CD14-positive monocyte (primary cell): ENCODE data around the gene NTNG2. TPM values are rescaled to one million over a fixed set of nuclear protein-coding genes. Genes with fewer than 3 reads are reported as not detected.

Source experiments
- DNase-seq, 3 donors: peaks; one replicate each; pipeline ENCODE4 v3.0.0-alpha.2; 2011 to 2022
- H2AFZ ChIP-seq: 2 replicates; pipeline ENCODE4 v1.6.0; 2012; ENCODE audit warnings: mild to moderate bottlenecking, low read depth, low read length, inconsistent platforms; ENCODE audit not compliant: insufficient read depth, poor library complexity, severe bottlenecking
- H3K27ac ChIP-seq, 2 donors: 1 replicate in 1 of 2; 2 replicates in 1 of 2; pipeline ENCODE4 v1.5.1; 2012 to 2013; ENCODE audit warnings: low read length in 2 of 2, control low read depth in 1 of 2, inconsistent platforms in 1 of 2, low read depth in 1 of 2, mild to moderate bottlenecking in 1 of 2
- H3K27me3 ChIP-seq, 2 donors: one replicate each; pipeline versions ENCODE4 v1.6.0 to v1.6.1; 2011 to 2013; ENCODE audit warnings: low read length in 2 of 2; ENCODE audit not compliant: control insufficient read depth in 2 of 2, insufficient read depth in 2 of 2
- H3K36me3 ChIP-seq, 2 donors: replicated peaks in 1 of 2; 1 replicate in 1 of 2; 2 replicates in 1 of 2; pipeline versions ENCODE4 v1.5.1 to v1.6.1; 2012 to 2013; ENCODE audit warnings: low read length in 2 of 2, control low read depth in 1 of 2, inconsistent platforms in 1 of 2, mild to moderate bottlenecking in 1 of 2; ENCODE audit not compliant: insufficient read depth in 2 of 2, control insufficient read depth in 1 of 2
- H3K4me1 ChIP-seq, 2 donors: 1 replicate in 1 of 2; 2 replicates in 1 of 2; pipeline versions ENCODE4 v1.5.1 to v1.6.1; 2012 to 2013; ENCODE audit warnings: low read length in 2 of 2, control low read depth in 1 of 2, inconsistent platforms in 1 of 2, mild to moderate bottlenecking in 1 of 2, moderate library complexity in 1 of 2; ENCODE audit not compliant: insufficient read depth in 2 of 2, control insufficient read depth in 1 of 2
- H3K4me2 ChIP-seq: replicated peaks from 2 replicates; pipeline ENCODE3; 2012; ENCODE audit warnings: low read length, moderate library complexity, mild to moderate bottlenecking; ENCODE audit not compliant: poor library complexity, severe bottlenecking; ENCODE audit errors: extremely low read depth
- H3K4me3 ChIP-seq, 3 experiments: fragments of 200-600 bp in 1 of 3; sonication (generic) in 1 of 3; replicated peaks in 1 of 3; 1 replicate in 2 of 3; 2 replicates in 1 of 3; pipeline ENCODE4 v1.5.1; 2011 to 2013; ENCODE audit warnings: low read length in 3 of 3, mild to moderate bottlenecking in 3 of 3, control low read depth in 2 of 3, low read depth in 2 of 3, inconsistent platforms in 1 of 3, moderate library complexity in 1 of 3
- H3K79me2 ChIP-seq: 2 replicates; pipeline ENCODE4 v1.6.0; 2012; ENCODE audit warnings: mild to moderate bottlenecking, control low read depth, inconsistent platforms, low read length, moderate library complexity; ENCODE audit not compliant: insufficient read depth
- H3K9ac ChIP-seq: 2 replicates; pipeline ENCODE4 v1.6.0; 2017; ENCODE audit warnings: low read length, mild to moderate bottlenecking; ENCODE audit not compliant: insufficient read depth, poor library complexity, severe bottlenecking
- H3K9me3 ChIP-seq, 2 donors: replicated peaks in 1 of 2; 1 replicate in 1 of 2; 2 replicates in 1 of 2; pipeline versions ENCODE4 v1.5.1 to v1.6.1; 2012 to 2013; ENCODE audit warnings: low read length in 2 of 2, control low read depth in 1 of 2; ENCODE audit not compliant: control insufficient read depth in 1 of 2, insufficient read depth in 1 of 2
- H4K20me1 ChIP-seq: 2 replicates; pipeline ENCODE4 v1.6.0; 2012; ENCODE audit warnings: mild to moderate bottlenecking, low read length, control low read depth, moderate library complexity; ENCODE audit not compliant: insufficient read depth
- H3K27ac Mint-ChIP-seq, 7 donors: one replicate each; pipeline ENCODE4 v1.8.0; 2020; ENCODE audit warnings: mild to moderate bottlenecking in 7 of 7, mixed read lengths in 7 of 7, moderate library complexity in 6 of 7, inconsistent platforms in 2 of 7
- H3K27me3 Mint-ChIP-seq, 3 donors: one replicate each; pipeline ENCODE4 v1.8.0; 2021 to 2022; ENCODE audit warnings: low read depth in 3 of 3, mild to moderate bottlenecking in 3 of 3, mixed read lengths in 3 of 3, moderate library complexity in 3 of 3, inconsistent platforms in 1 of 3
- H3K36me3 Mint-ChIP-seq, 2 donors: one replicate each; pipeline ENCODE4 v1.8.0; 2020; ENCODE audit warnings: mixed read lengths in 2 of 2, inconsistent platforms in 1 of 2, mild to moderate bottlenecking in 1 of 2
- H3K4me1 Mint-ChIP-seq: one replicate; pipeline ENCODE4 v1.8.0; 2020; ENCODE audit warnings: mild to moderate bottlenecking, mixed read lengths
- H3K4me3 Mint-ChIP-seq, 2 donors: one replicate each; pipeline ENCODE4 v1.8.0; 2020; ENCODE audit warnings: mild to moderate bottlenecking in 2 of 2, mixed read lengths in 2 of 2, moderate library complexity in 1 of 2
- H3K9me3 Mint-ChIP-seq, 7 donors: one replicate each; pipeline ENCODE4 v1.8.0; 2020 to 2022; ENCODE audit warnings: mixed read lengths in 7 of 7, mild to moderate bottlenecking in 6 of 7, moderate library complexity in 6 of 7, inconsistent platforms in 2 of 7
- CTCF ChIP-seq: fragments of 200-600 bp; IDR thresholded peaks from one replicate; pipeline ENCODE4 v1.8.0; 2022; ENCODE audit warnings: antibody characterized with exemption, mild to moderate bottlenecking
- WGBS: methylation state at CpG from one replicate; pipeline ENCODE4 v1.1.5; 2013; ENCODE audit warnings: missing lambda C conversion rate; ENCODE audit not compliant: insufficient coverage; 5-methylcytosine and 5-hydroxymethylcytosine counted together
- intact Hi-C, 2 donors: fragments of 100-400 bp; cut with micrococcal nuclease; formaldehyde crosslinking; loops; one replicate each; pipeline versions ENCODE4 v1.15.0 to v1.15.1; 2023
- polyA plus RNA-seq, 3 donors: library from polyadenylated mRNA; depleted of rRNA in 1 of 3; unstranded in 2 of 3; stranded (reverse) in 1 of 3; fragments of 300-500 nt in 2 of 3; fragments of >200 nt in 1 of 3; fragmentation: Illumina TruSeq in 2 of 3; gene quantifications; 1 replicate in 2 of 3; 2 replicates in 1 of 3; pipeline ENCODE4 v1.2.3, GENCODE V29; 2012 to 2021

The NTNG2 gene
- polyA plus RNA-seq, 3 donors = 2.1 to 10.0 (median 5.0) TPM

GRCh38 chr9:132232522-132232921 lies 70.7 kb downstream of the NTNG2 start:
- no peaks in the 10 kb centered on the region for H3K79me2 ChIP-seq
- no peak overlapping the region for H3K4me3 Mint-ChIP-seq
- H3K27ac ChIP-seq = no peak overlapping the region
- peaks cover 5 to 7% of the 10 kb centered on the region in 2 donors for H3K4me1 ChIP-seq
- no peaks in the 10 kb centered on the region for H3K27me3 ChIP-seq
- H3K9me3 ChIP-seq = no peaks in the 10 kb centered on the region
- no peak overlapping the region for H3K4me3 ChIP-seq
- H4K20me1 ChIP-seq = no peaks in the 10 kb centered on the region
- intact Hi-C loops = no loop called here
- peaks cover 5% of the 10 kb centered on the region for H3K4me1 Mint-ChIP-seq
- no peak for DNase-seq
- 75% methylated on average over 2 of the region's 3 CpGs for WGBS
- peaks cover 8 to 20% (median 17%) of the 10 kb centered on the region in 3 donors for H3K27me3 Mint-ChIP-seq
- no peak for TF ChIP-seq CTCF
- no peak overlapping the region for H3K27ac Mint-ChIP-seq
- H3K36me3 Mint-ChIP-seq = no peaks in the 10 kb centered on the region
- H2AFZ ChIP-seq = no peak overlapping the region
- no peak overlapping the region for H3K4me2 ChIP-seq
- no peaks in the 10 kb centered on the region for H3K36me3 ChIP-seq
- no peak overlapping the region for H3K9ac ChIP-seq
- H3K9me3 Mint-ChIP-seq = no peaks in the 10 kb centered on the region

- Histone ChIP-seq H3K36me3 (no peaks in the 10 kb centered on the region), H3K9me3 (no peaks in the 10 kb centered on the region), H3K4me1 (peaks cover 5 to 7% of the 10 kb centered on the region in 2 donors), H3K4me2 (no peak overlapping the region), H2AFZ (no peak overlapping the region), H3K79me2 (no peaks in the 10 kb centered on the region), H4K20me1 (no peaks in the 10 kb centered on the region), H3K27me3 (peaks cover 0 to 2% of the 10 kb centered on the region in 2 donors), H3K4me3 (no peak overlapping the region), H3K27ac (no peak overlapping the region), H3K9ac (no peak overlapping the region)
- Mint-ChIP-seq H3K36me3 (no peaks in the 10 kb centered on the region), H3K27ac (no peak overlapping the region), H3K4me3 (no peak overlapping the region), H3K27me3 (peaks cover 8 to 22% (median 21%) of the 10 kb centered on the region in 3 donors), H3K9me3 (no peaks in the 10 kb centered on the region), H3K4me1 (peaks cover 5% of the 10 kb centered on the region)
- TF ChIP-seq CTCF = no peak
- intact Hi-C loops = no loop called here
- no CpG with 5 or more reads among the region's 3 CpGs for WGBS
- no peak for DNase-seq
These were observed 71.3 kb downstream of the NTNG2 start for GRCh38 chr9:132233138-132233537.
